ENCODE measurements around the gene IGSF11.
"Not testable (repeated sequence)": the region's sequence is repeated elsewhere in the genome, so short reads cannot be mapped to it uniquely, and the experiment has no call there.

The IGSF11 gene

GRCh38 chr3:119034256-119035013 is at the start of gene IGSF11:
Gene IGSF11, minus strand, starts transcription at chr3:119034846. Its CDS starts 264 bp downstream, at chr3:119034582.
- DNase-seq: peak; percentile 76

GRCh38 chr3:119080364-119080763 is 45.7 kb upstream of the IGSF11 start:
- no peak for DNase-seq

- DNase-seq: no peak
Measured at GRCh38 chr3:119073258-119074001, 38.8 kb upstream of the IGSF11 start.

- not testable (repeated sequence) for DNase-seq
Measured at GRCh38 chr3:119072451-119072850, 37.8 kb upstream of the IGSF11 start.

- DNase-seq: no peak
Measured at GRCh38 chr3:119069725-119070124, 35.1 kb upstream of the IGSF11 start.

- no peak for DNase-seq
Measured at GRCh38 chr3:119063471-119063870, 28.8 kb upstream of the IGSF11 start.

GRCh38 chr3:119062892-119063291 is 28.2 kb upstream of the IGSF11 start:
- DNase-seq: no peak

- no peak for DNase-seq
Measured at GRCh38 chr3:119044593-119044992, 9.9 kb upstream of the IGSF11 start.

- no peak for DNase-seq
Measured at GRCh38 chr3:119042162-119042561, 7.5 kb upstream of the IGSF11 start.

- DNase-seq: no peak
Measured at GRCh38 chr3:119035014-119035346, 334 bp upstream of the IGSF11 start.

GRCh38 chr3:119033393-119034255 is 1.0 kb downstream of the IGSF11 start:
- DNase-seq: no peak

- no peak for DNase-seq
Measured at GRCh38 chr3:119025171-119025795, 9.4 kb downstream of the IGSF11 start.

- DNase-seq: no peak
Measured at GRCh38 chr3:119019767-119020518, 14.7 kb downstream of the IGSF11 start.

- DNase-seq: no peak
Measured at GRCh38 chr3:119018690-119019463, 15.8 kb downstream of the IGSF11 start.

- no peak for DNase-seq
Measured at GRCh38 chr3:119015942-119016341, 18.7 kb downstream of the IGSF11 start.

- DNase-seq: no peak
Measured at GRCh38 chr3:119013951-119014350, 20.7 kb downstream of the IGSF11 start.

GRCh38 chr3:119011528-119011927 is 23.1 kb downstream of the IGSF11 start:
- DNase-seq: no peak

GRCh38 chr3:118997190-118997589 is 37.5 kb downstream of the IGSF11 start:
- DNase-seq: no peak

GRCh38 chr3:118991775-118992174 is 42.9 kb downstream of the IGSF11 start:
- no peak for DNase-seq

GRCh38 chr3:118990823-118991560 is 43.7 kb downstream of the IGSF11 start:
- DNase-seq: no peak

Data from NCI-H526 treated with DMSO at 0.1 percent for 48 hours (cell line).